ENCODE measurements around the gene NUDT8.

GRCh38 chr11:67608486-67608885 is 21.3 kb downstream of the NUDT8 start:
- TF ChIP-seq CTCF (IDR thresholded peaks at IDR 0.05) (no peak), EZH2 (IDR thresholded peaks at IDR 0.05; ENCODE audit: borderline replicate concordance, insufficient read depth, low read depth, low read length, poor library complexity, severe bottlenecking) (no peak)

All from B cell (primary cell).